DOHH2 (cell line): ENCODE results near the gene LRRC74B.

ENCODE experiments used
- CTCF ChIP-seq: fragments of 200-600 bp; sonication (generic); IDR thresholded peaks from one replicate; pipeline ENCODE4 v1.5.1; 2014; ENCODE audit warnings: antibody characterized with exemption, mild to moderate bottlenecking, low read depth, low read length; ENCODE audit not compliant: poor library complexity, severe bottlenecking
- EZH2phosphoT487 ChIP-seq: fragments of 200-600 bp; sonication (generic); IDR thresholded peaks from 2 replicates; pipeline ENCODE4 v1.6.1; 2017; ENCODE audit warnings: borderline replicate concordance, mild to moderate bottlenecking, antibody characterized with exemption, low read length, moderate library complexity, mixed read lengths

- TF ChIP-seq CTCF, result no peak
- no peak for TF ChIP-seq EZH2phosphoT487
These were observed 14.2 kb upstream of the LRRC74B start for GRCh38 chr22:21031545-21032036.
